Suprapubic skin (tissue), 3 donors: ENCODE data around the gene RAE1.

Experiments
- POLR2A ChIP-seq, 2 donors: fragments of 450-650 bp; IDR thresholded peaks; one replicate each; pipeline ENCODE4 v1.6.1; 2017; ENCODE audit warnings: antibody characterized with exemption in 2 of 2, mild to moderate bottlenecking in 2 of 2, moderate library complexity in 2 of 2
- TF ChIP-seq, protein P1 (sequence below), 2 donors: fragments of 200-600 bp in 1 of 2; fragments of 450-650 bp in 1 of 2; sonication (generic) in 1 of 2; IDR thresholded peaks; one replicate each; pipeline ENCODE4 v1.5.1; 2016 to 2019; ENCODE audit warnings: antibody characterized with exemption in 2 of 2, mild to moderate bottlenecking in 1 of 2, moderate library complexity in 1 of 2

DNA sequence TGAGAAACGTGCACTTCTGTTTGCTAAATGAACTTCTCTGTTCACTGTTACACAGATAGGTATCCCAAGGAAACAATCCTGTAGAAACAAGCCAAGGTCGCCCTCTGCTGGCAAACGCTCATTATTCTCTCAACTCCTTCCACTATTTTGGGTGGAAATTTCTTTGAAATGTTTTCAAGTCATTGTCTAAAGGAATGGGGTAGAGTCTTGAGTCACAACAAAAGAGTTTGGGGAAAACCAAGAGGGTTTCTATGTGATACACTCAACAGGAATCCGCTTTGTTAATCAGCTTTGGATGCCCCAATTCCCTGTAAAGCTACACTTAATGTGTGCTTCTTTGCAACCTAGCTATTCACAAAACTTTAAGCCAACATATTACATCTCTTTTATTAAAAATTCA is 4.6 kb upstream of the RAE1 start:
- TF ChIP-seq POLR2A (IDR thresholded peaks at IDR 0.05) = no peak
- TF ChIP-seq, protein P1, sequence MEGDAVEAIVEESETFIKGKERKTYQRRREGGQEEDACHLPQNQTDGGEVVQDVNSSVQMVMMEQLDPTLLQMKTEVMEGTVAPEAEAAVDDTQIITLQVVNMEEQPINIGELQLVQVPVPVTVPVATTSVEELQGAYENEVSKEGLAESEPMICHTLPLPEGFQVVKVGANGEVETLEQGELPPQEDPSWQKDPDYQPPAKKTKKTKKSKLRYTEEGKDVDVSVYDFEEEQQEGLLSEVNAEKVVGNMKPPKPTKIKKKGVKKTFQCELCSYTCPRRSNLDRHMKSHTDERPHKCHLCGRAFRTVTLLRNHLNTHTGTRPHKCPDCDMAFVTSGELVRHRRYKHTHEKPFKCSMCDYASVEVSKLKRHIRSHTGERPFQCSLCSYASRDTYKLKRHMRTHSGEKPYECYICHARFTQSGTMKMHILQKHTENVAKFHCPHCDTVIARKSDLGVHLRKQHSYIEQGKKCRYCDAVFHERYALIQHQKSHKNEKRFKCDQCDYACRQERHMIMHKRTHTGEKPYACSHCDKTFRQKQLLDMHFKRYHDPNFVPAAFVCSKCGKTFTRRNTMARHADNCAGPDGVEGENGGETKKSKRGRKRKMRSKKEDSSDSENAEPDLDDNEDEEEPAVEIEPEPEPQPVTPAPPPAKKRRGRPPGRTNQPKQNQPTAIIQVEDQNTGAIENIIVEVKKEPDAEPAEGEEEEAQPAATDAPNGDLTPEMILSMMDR (IDR thresholded peaks at IDR 0.05) = peak; percentile 60 to 65
